Right kidney (tissue), 1 donor: ENCODE measurements around the gene ITGA1.

ENCODE experiments used
- DNase-seq: peaks from one replicate; pipeline ENCODE4 v3.0.0-alpha.2; 2016

The ITGA1 gene

GRCh38 chr5:52770287-52770939 is 17.3 kb upstream of the ITGA1 start:
- DNase-seq, result no peak

DNA sequence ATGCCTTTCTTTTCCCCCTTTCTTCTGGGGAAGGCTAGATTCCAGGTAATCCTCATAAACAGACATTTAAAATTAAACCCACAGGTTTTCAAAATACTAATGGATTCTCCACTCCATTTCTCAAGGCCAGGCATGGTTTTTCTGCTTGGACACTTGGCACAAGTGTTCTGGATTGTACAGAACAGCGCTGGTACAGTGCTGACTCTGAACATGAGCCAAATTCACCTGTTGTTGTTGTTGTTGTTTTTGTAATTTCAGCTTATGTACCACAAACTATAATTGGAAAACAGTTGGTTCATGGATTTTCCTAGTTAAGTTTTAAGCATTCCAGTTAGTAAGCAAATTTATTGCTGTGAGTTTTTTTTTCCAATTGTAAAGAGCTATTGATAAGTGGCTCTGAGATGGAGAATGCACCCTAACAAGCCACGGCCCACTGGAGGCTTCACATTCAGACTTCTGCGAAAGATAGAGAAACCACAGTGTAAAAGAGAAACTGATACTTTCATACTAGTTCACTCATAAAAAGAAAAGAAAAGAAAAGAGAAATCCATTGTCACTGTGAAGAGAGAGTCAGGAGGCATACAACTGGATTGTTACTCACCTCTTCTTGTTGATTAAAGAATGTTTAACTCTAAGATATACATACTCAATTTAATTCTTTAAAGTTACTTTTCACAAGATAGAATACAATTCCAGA is 16.2 kb upstream of the ITGA1 start:
- no peak for DNase-seq

DNA sequence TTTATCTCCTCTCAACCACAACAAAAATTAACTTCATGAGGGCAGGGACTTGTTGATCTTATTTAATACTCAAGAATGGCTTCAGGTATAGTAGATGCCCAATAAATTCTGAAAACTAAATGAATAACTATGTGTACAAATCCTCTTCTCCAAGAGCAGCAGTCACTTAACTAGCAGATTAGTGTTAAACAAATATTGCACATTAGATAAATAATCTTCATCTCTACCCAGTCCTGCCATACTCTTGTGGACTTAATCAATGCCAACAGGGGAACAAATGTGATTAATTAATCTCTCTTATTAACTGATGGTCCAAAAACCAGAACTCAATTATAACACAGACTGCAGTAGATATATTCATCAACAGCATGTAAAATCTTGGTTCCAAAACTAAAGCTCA is 15.0 kb upstream of the ITGA1 start:
- no peak for DNase-seq

- no peak for DNase-seq
Observed at GRCh38 chr5:52773342-52773741, 14.4 kb upstream of the ITGA1 start.

DNA sequence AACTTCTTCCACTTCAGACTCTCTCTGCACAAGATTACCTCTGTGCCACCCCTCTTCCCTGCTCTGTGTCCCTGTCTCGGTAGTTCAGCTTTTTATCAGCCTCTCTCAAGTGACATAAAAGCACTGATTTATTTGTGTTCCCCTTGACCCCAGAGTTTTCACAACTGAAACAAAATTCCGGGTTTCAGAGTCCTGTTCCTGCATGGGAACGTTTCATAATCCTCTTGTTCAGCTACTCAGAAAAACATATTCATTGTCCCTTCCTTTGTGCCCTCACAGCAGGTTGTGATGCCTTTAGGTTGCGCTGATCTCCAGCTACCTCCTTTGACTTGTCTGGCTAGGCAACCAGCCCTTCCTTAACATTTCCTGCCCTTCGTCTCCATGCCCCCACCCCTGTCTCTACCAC is 13.7 kb upstream of the ITGA1 start:
- DNase-seq, result no peak

DNA sequence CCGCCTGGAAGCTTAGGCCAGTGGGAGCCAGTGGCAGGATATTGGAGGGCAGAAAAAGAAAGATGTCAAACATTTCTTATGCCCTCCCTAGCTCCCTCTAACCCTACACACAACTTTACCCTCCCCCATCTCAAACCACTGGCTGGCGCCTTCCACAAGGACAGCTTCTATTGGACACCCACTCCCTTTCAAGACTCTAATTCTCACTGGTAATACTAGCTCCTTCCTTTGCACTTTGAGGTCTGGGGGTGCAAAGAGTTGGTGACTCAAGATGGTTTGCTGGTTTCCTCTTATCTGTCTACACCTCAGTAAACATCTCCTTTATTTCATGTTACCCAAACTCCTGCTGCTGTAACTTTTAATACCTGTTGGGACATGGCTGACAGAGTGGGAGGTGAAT is 11.6 kb upstream of the ITGA1 start:
- DNase-seq, result no peak

DNA sequence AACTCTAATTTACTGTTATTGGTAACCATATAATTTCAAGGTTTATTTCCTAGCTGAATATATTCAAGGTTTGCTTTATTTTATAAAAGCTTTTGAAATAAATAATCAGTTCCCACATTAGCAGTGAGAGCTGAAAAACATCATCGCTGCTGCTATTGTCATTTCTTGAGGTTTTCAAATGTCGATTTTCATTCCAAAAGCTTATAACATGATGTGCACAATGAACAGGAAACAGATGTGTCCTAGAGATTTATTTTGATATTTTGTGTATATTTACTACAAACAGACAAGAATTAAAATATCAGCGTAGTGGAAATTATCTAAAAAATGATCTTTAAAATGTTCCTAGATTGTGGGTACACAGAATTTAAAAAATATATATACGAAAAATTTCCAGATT is 10.5 kb upstream of the ITGA1 start:
- DNase-seq, result no peak

GRCh38 chr5:52778781-52779180 is 8.9 kb upstream of the ITGA1 start:
- no peak for DNase-seq

DNA sequence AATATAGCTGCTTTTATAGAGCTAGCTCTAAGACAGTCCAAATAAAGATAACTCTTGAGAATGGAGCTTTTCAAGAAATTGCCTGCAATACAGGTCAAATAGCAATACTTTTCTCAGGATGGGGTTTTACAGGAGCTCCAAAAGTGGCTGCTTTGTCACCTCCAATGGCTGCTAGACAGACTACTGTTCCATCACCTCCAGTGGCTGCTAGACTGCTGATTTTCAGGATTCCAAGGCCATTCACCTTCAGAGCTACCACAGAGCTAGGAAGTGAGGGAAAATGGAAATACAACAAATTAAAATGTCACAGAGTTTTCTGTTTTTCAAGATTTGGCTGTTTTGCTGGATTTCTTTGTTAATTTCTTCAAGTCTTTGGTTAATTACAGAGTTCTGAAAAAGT is 8.5 kb upstream of the ITGA1 start:
- DNase-seq, result no peak

DNA sequence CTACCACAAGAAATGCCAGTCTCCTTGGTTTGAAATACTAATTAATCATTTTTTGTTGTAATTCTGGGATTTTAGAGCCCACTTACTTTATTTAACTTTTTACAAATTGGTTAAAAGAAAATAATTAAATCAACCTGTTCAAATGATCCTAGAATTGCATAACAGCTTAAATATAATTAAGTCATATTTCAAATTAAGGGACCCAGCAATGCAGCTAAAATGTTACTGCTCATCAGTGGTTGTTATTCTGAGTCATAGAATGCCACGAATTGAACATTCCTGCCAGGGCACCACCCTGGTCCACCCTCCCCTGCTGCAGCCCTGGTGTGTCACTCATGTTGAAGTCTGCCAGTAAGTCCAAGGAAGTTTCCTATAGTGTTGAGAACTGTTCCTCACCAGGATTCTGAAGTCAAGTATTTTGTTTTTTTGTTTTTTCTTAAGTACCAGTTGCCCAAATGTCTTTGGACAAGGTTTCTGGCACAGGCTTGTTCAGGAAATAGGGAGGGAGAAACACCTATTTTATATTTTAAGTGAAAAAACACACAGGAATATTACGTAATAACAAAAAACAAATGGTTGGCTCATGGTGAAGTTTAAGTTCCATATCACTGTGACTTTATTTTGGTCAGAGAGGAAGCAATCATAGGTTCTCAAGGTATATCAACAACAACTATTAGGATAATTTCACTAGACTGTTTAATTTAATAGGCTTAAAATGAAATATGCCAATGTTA is 4.3 kb upstream of the ITGA1 start:
- no peak for DNase-seq

DNA sequence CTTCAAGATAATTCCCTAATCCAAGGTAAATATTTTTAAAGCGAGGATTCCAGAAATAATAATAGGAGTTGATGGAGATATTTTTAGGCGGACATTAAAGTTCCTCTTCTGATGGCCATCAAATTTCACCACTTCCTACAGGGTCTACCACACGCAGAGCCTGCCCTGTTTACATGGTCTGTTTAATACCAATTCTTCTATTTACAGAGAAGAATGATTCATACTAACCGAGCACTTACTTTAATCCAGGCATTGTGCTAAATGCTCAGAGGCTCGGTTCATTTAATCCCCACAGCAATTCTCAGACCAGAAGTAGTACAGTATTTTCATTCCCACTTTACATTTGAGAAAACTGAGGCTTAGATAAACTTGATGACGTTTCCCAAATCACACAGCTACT is 3.0 kb upstream of the ITGA1 start:
- DNase-seq, result no peak

GRCh38 chr5:52786391-52786790 is 1.3 kb upstream of the ITGA1 start:
- DNase-seq, result no peak

DNA sequence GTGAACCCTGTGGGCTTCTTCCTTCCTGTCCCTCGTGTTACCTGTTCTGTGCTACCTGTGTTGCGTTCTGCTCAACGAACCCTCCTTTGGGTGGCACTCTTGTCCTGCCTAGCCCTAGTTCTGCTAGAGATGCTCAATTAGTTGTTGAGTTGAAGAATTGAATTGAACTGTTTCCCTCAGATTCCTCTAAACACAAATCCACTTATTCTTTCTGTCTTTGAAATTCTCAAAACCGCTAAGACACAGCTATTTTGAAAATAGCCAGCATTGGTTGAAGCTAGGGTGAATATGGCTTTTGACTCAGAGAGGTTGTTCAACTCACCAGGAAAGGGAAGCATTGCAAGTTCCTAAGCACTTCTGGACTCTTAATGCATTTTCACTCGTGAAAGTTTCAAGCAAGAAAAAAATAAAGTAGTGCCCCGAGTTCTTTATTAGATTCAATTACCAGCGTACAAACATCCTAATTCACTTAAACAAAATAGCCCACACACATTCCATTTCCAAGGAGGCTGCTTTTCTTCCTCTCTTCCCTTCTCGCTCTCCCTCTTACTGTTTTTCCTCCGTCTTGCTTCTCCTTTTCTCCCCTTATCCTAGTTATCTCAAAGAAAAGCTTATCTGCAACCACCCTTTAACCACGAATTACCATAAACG is 642 bp upstream of the ITGA1 start:
- DNase-seq, result no peak

DNA sequence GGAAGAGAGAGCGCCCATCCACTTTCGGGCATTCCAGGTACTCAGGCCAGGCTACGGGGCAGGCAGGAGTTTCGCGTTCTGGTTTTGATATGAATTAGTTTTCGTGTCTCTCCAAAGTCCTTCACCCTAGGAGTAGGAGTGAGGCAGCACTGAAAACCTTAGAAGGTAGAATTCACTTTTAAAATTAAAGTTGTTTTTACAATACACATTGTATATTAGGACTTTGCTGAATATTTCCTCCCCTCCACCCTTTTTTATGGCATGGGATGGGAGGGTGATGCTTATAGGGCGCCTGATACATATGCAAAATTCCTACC is 747 bp downstream of the ITGA1 start:
- DNase-seq, result no peak

- DNase-seq, result no peak
Observed at GRCh38 chr5:52789378-52789777, 1.7 kb downstream of the ITGA1 start.

GRCh38 chr5:52789851-52790250 is 2.1 kb downstream of the ITGA1 start:
- DNase-seq, result no peak

DNA sequence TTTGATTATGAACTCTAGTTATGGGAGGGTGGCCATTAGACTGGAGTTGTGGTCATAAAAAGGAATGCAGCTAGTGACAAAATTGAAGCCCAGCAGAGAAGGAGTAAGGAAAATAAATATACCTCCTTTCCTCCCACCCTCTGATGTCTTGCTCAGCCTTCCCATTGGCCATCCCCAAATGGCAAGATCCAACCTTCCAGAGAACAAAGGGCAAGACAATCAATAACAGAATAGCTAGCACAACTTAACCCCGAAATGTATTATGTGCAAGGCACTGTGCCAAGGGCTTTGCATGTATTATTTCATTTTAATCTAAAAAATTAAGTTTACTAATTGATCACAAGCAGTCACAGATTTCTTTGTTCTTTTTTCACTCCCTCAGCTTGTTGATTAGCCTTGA is 3.6 kb downstream of the ITGA1 start:
- no peak for DNase-seq

- DNase-seq, result no peak
Observed at GRCh38 chr5:52794519-52794918, 6.8 kb downstream of the ITGA1 start.

- no peak for DNase-seq
Observed at GRCh38 chr5:52796031-52796430, 8.3 kb downstream of the ITGA1 start.

DNA sequence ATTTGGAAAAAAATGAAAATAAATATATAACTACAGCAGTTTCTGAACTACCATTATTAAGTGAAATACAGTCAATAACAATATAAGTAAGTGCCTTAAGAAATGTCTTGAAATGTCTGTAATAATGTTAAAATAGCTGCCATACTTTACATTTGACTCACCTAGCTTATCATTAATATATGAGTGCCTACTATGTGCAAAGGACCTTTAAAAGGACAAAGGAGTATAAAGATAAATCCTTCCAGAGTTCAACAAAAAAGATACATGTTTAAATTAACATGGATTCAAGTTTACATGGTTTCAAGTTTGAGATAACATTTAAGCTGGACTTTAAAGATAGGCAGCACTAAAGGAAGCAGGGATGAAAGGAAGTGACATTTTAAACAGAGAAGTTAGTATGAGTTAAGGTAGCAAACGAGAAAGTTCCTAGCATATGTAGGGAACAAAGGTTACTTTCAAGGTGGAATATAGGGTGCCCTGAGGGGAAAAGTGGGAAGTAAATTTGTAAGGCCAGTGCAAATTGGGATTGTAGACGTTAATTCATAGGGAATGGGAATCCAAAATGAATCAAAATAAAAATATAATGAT is 8.9 kb downstream of the ITGA1 start:
- no peak for DNase-seq

- DNase-seq, result peak; percentile 58
Observed at GRCh38 chr5:52798938-52799337, 11.2 kb downstream of the ITGA1 start.

DNA sequence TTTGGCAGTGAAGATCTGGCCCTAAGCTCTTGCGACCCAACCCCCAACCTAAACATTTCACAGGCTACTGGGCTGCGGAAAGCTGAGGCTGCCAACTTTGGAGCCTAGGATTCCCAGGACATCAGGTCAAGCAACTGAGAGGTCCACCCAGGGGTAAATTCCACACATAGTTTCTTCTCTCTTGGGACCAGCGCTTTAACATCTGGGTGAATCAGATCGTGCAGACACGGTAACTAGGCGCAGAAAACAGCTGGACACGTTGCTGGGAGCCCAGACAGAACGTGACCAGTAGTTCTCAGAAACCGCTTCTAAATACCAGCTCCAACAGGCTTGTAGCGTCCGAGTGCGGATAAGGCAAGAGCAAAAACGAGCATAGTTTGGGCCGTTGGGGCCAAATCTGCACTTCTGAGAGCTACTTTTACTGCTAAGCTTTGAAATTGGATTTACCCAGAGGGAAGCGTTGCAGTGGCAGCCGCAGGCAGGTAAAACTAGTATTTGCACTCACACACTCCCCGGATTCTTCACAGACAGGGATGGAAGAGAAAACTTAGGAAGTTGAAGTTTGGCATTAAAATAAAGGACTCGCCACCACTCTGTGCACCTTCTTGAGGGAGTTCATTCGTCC is 11.8 kb downstream of the ITGA1 start:
- DNase-seq, result no peak

- peak; percentile 95 for DNase-seq
Observed at GRCh38 chr5:52799983-52800393, 12.3 kb downstream of the ITGA1 start.
